ENCODE results near the gene ARSB. TPM values are rescaled to one million over a fixed set of nuclear protein-coding genes. Genes with fewer than 3 reads are reported as not detected.

The ARSB gene
- total RNA-seq, 1 experiment from 2014 or later = 11.4 TPM

GRCh38 chr5:78735834-78736463, 249.2 kb downstream of the ARSB start:
- Mint-ChIP-seq H3K27ac (no peak overlapping the region), H3K4me3 (no peak overlapping the region), H3K27me3 (ENCODE audit: low read depth) (no peaks in the 10 kb centered on the region), H3K9me3 (peaks cover 10% of the 10 kb centered on the region in 2 experiments; a peak in 4 of 5 replicates), H3K4me1 (peaks cover 6 to 9% of the 10 kb centered on the region in 2 experiments), H3K36me3 (ENCODE audit: insufficient read depth in 1 of 3, low read depth in 3 of 3) (peaks cover 0 to 5% (median 0%) of the 10 kb centered on the region in 3 experiments; a peak in 2 of 7 replicates)
- no peak overlapping the region for H4K91ac ChIP-seq (ENCODE audit: insufficient read length, low read depth, low read length)
- no peak overlapping the region for H2BK15ac ChIP-seq (ENCODE audit: low read depth, low read length)
- no peak overlapping the region for H3K18ac ChIP-seq (ENCODE audit: insufficient read length, low read depth, low read length)
- peaks cover 4% of the 10 kb centered on the region; the same call in 1 of the 2 replicates for H3K4me1 ChIP-seq (ENCODE audit: insufficient read depth, low read length)
- no peak overlapping the region for H4K5ac ChIP-seq (ENCODE audit: insufficient read length, low read depth, low read length)
- H3K23me2 ChIP-seq (ENCODE audit: insufficient read length, low read depth, low read length, poor library complexity, severe bottlenecking) = no peaks in the 10 kb centered on the region
- no peak overlapping the region for H3K9ac ChIP-seq (ENCODE audit: extremely low read depth, insufficient read length, low read length)
- H4K8ac ChIP-seq (replicated peaks; ENCODE audit: insufficient read length, low read depth, low read length) = no peak overlapping the region
- no peak overlapping the region for H3K4me2 ChIP-seq (ENCODE audit: insufficient read depth, insufficient read length, low read length)
- no peak overlapping the region for H3K27ac ChIP-seq (ENCODE audit: insufficient read length, low read depth, low read length)
- H3K9me3 ChIP-seq (ENCODE audit: control insufficient read depth, low read depth, low read length) = no peaks in the 10 kb centered on the region
- H3K27me3 ChIP-seq (ENCODE audit: insufficient read depth, low read length) = no peaks in the 10 kb centered on the region
- H3K79me2 ChIP-seq (ENCODE audit: insufficient read depth, low read length) = no peaks in the 10 kb centered on the region
- TF ChIP-seq CTCF (conservative IDR thresholded peaks at IDR 0.05) = no peak
- no peak overlapping the region for H3K23ac ChIP-seq (ENCODE audit: insufficient read length, low read depth, low read length)
- H3K56ac ChIP-seq (ENCODE audit: insufficient read length, low read depth, low read length) = no peak overlapping the region
- H3K14ac ChIP-seq (ENCODE audit: insufficient read depth, low read length) = no peak overlapping the region
- H2AK5ac ChIP-seq (ENCODE audit: insufficient read length, low read length) = no peak overlapping the region
- H2AFZ ChIP-seq (ENCODE audit: low read length) = no peak overlapping the region
- H2BK5ac ChIP-seq (ENCODE audit: insufficient read length, low read length) = no peak overlapping the region
- no peak for DNase-seq
- H3T11ph ChIP-seq (ENCODE audit: low read length) = no peak overlapping the region
- no peaks in the 10 kb centered on the region for H3K79me1 ChIP-seq (ENCODE audit: insufficient read depth, low read depth, low read length, poor library complexity, severe bottlenecking)
- no peak overlapping the region for H3K4ac ChIP-seq (ENCODE audit: low read depth, low read length)
- H4K20me1 ChIP-seq (ENCODE audit: control insufficient read depth, insufficient read depth, insufficient read length) = no peaks in the 10 kb centered on the region
- H2BK120ac ChIP-seq (ENCODE audit: low read depth, low read length, poor library complexity, severe bottlenecking) = no peak overlapping the region
- H2BK20ac ChIP-seq (ENCODE audit: low read depth, low read length, poor library complexity, severe bottlenecking) = no peak overlapping the region
- H2BK12ac ChIP-seq (ENCODE audit: insufficient read length, low read depth, low read length) = no peak overlapping the region
- no CpG with 5 or more reads among the region's 4 CpGs for WGBS (ENCODE audit: extremely low coverage, insufficient read length, low lambda C conversion rate)

Data from H9 (cell line).